Gastrocnemius medialis (tissue), 4 donors: ENCODE data around the gene CASZ1. TPM values are rescaled to one million over a fixed set of nuclear protein-coding genes. Genes with fewer than 3 reads are reported as not detected.

Experiments
- ATAC-seq, 2 donors: fragments of 150-250 bp; one replicate each; pipeline ENCODE4 v1.9.1; 2016
- DNase-seq, 2 donors: peaks; one replicate each; pipeline ENCODE4 v3.0.0-alpha.2; 2019
- H3K27ac ChIP-seq, 4 donors: fragments of 200-600 bp; sonication (generic); 1 replicate in 1 of 4; 2 replicates in 3 of 4; pipeline ENCODE4 v1.5.1; 2016 to 2018; ENCODE audit warnings: mild to moderate bottlenecking in 2 of 4, moderate library complexity in 1 of 4
- H3K27me3 ChIP-seq, 3 donors: fragments of 200-600 bp; sonication (generic) in 2 of 3; 1 replicate in 1 of 3; 2 replicates in 2 of 3; pipeline versions ENCODE4 v1.5.1 to v1.6.0; 2016 to 2019; ENCODE audit warnings: mild to moderate bottlenecking in 1 of 3, moderate library complexity in 1 of 3
- H3K36me3 ChIP-seq, 2 donors: fragments of 200-600 bp; sonication (generic) in 1 of 2; one replicate each; pipeline ENCODE4 v1.5.1; 2017 to 2018
- H3K4me1 ChIP-seq, 2 donors: fragments of 200-600 bp; sonication (generic) in 1 of 2; one replicate each; pipeline ENCODE4 v1.5.1; 2016 to 2017; ENCODE audit warnings: mild to moderate bottlenecking in 2 of 2
- H3K4me3 ChIP-seq, 4 donors: fragments of 200-600 bp; sonication (generic) in 3 of 4; 1 replicate in 1 of 4; 2 replicates in 3 of 4; pipeline ENCODE4 v1.5.1; 2016 to 2019; ENCODE audit warnings: mild to moderate bottlenecking in 2 of 4
- H3K9me3 ChIP-seq, 3 donors: fragments of 200-600 bp; sonication (generic) in 2 of 3; 1 replicate in 1 of 3; 2 replicates in 2 of 3; pipeline ENCODE4 v1.5.1; 2016 to 2019
- CTCF ChIP-seq, 5 experiments: fragments of 450-650 bp in 3 of 5; fragments of 200-600 bp in 2 of 5; sonication (generic) in 2 of 5; IDR thresholded peaks in 4 of 5; conservative IDR thresholded peaks in 1 of 5; 1 replicate in 4 of 5; 2 replicates in 1 of 5; pipeline ENCODE4 v1.5.1; 2016 to 2019; ENCODE audit warnings: antibody characterized with exemption in 5 of 5, mild to moderate bottlenecking in 3 of 5, moderate library complexity in 3 of 5
- POLR2A ChIP-seq, 2 donors: fragments of 450-650 bp; IDR thresholded peaks; one replicate each; pipeline ENCODE4 v1.6.1; 2017; ENCODE audit warnings: antibody characterized with exemption in 2 of 2, mild to moderate bottlenecking in 2 of 2, moderate library complexity in 2 of 2
- in situ Hi-C, 4 donors: fragments of 200-750 bp; cut with MboI; loops; one replicate each; pipeline versions ENCODE4 v1.15.0 to v1.8.0; 2017; ENCODE audit warnings: low sequenced_read_pairs in 4 of 4
- intact Hi-C: fragments of 100-400 bp; cut with DNase I; formaldehyde crosslinking; loops from one replicate; pipeline ENCODE4 v1.15.1; 2023; ENCODE audit warnings: low total_unique reads
- total RNA-seq, 4 donors: library from RNA; depleted of rRNA; stranded (reverse); fragments of >200 nt; gene quantifications; one replicate each; pipeline versions ENCODE4 v1.1.0 to v1.2.3, GENCODE V29; 2016

CASZ1 gene, protein sequence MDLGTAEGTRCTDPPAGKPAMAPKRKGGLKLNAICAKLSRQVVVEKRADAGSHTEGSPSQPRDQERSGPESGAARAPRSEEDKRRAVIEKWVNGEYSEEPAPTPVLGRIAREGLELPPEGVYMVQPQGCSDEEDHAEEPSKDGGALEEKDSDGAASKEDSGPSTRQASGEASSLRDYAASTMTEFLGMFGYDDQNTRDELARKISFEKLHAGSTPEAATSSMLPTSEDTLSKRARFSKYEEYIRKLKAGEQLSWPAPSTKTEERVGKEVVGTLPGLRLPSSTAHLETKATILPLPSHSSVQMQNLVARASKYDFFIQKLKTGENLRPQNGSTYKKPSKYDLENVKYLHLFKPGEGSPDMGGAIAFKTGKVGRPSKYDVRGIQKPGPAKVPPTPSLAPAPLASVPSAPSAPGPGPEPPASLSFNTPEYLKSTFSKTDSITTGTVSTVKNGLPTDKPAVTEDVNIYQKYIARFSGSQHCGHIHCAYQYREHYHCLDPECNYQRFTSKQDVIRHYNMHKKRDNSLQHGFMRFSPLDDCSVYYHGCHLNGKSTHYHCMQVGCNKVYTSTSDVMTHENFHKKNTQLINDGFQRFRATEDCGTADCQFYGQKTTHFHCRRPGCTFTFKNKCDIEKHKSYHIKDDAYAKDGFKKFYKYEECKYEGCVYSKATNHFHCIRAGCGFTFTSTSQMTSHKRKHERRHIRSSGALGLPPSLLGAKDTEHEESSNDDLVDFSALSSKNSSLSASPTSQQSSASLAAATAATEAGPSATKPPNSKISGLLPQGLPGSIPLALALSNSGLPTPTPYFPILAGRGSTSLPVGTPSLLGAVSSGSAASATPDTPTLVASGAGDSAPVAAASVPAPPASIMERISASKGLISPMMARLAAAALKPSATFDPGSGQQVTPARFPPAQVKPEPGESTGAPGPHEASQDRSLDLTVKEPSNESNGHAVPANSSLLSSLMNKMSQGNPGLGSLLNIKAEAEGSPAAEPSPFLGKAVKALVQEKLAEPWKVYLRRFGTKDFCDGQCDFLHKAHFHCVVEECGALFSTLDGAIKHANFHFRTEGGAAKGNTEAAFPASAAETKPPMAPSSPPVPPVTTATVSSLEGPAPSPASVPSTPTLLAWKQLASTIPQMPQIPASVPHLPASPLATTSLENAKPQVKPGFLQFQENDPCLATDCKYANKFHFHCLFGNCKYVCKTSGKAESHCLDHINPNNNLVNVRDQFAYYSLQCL (N-terminal part only)
- total RNA-seq: 100 to 1,000 TPM in 1 of 4 donors, 10 to 100 TPM in 3; 19.1 to 121 (median 80.6) TPM

DNA sequence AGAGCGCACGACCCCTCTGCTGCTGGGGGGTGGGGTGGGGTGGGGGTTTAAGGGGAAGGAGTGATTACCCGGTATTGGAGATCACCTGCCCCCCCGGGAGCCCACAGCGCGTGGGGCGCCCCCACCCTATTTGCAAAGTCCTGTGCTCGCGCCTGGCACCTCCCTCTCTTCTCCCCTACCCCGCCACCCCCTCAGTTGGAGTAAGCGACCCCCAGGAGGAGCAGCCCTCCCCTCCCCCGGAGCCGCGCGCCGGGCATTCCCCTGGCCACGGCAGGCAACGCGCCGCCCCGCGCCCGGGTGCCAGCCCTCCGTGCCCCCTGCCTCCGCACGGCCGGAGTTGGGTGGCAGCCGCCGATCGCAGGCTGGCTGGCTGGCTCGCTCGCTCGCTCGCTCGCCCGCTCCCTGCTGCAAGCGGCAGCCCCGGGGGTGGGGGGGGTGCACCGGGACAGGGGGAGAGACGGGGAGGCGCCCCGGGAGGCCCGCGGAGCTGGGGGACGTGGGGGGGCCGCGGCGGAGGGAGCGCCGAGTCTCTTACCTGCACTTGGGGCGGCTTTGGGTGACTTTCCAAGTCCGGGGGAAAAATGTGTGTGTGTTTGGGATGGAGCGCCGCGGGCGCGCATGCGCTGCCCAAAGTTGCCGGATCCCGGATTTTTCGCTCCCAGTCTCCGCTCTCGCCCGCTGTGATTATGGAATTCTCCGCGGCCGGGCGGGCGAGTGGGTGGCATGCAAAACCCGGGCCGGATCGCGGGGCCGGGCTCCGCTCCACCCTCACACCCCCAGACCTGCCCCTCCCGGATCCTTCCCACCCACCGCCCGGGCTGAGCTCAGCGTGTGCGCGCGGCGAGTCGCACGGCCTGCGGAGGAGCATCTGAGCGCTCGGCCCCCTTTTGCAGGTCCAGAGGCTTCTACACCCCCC, at the start of gene CASZ1:
TSS of gene CASZ1 (minus strand) at position 618 of the 916 bp plus-strand sequence. CDS start 102,757 bp downstream, outside the sequence.
- Histone ChIP-seq H3K9me3 (no peaks in the 10 kb centered on the region), H3K27me3 (no peaks in the 10 kb centered on the region), H3K4me3 (peak within 1 kb of the TSS; percentile 80 to 98 (median 90)), H3K36me3 (no peaks in the 10 kb centered on the region), H3K4me1 (peaks cover 17 to 18% of the 10 kb centered on the region in 2 donors), H3K27ac (peak within 1 kb of the TSS; percentile 98 to 100 (median 99))
- intact Hi-C loops: loop anchor here (1.0 to 10.0 kb wide), 3 partner anchors 65 to 285 kb away; no protein-coding TSS in a partner anchor
- in situ Hi-C loops: loop anchor here in 3 of 4 donors (10.0 to 25.0 kb wide), 3 partner anchors 59 to 111 kb away; no protein-coding TSS in a partner anchor
- peak in 2 of 5 experiments; percentile 36 to 56 for TF ChIP-seq CTCF (IDR thresholded peaks at IDR 0.05 in 4 of 5, conservative IDR thresholded peaks at IDR 0.05 in 1 of 5)
- peak; percentile 85 for TF ChIP-seq POLR2A (IDR thresholded peaks at IDR 0.05)
- peak; percentile 71 to 84 for DNase-seq
- peak; percentile 44 to 51 for ATAC-seq

DNA sequence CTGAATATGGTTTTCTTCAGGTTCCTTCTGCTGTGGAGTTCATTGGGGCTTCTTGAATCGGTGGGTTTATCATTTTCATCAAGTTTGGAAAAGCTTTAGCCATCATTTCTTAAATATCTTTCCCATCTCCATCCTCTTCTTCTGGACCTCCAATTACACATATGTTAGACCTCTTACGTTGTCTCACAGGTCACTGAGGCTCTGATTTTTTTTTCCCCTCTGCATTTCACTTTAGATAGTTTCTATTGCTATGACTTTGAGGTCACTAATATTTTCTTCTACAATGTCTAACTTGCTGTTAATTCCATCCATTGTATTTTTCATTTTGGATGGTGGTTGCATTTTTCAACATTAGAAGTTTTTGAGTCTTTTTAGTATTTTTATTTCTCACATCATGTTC, 47.3 kb upstream of the CASZ1 start:
- no peak for TF ChIP-seq CTCF (IDR thresholded peaks at IDR 0.05 in 4 of 5, conservative IDR thresholded peaks at IDR 0.05 in 1 of 5)
- TF ChIP-seq POLR2A (IDR thresholded peaks at IDR 0.05): no peak
- peaks cover 3 to 5% of the 10 kb centered on the region in 2 donors for H3K4me1 ChIP-seq
- no peaks in the 10 kb centered on the region for H3K36me3 ChIP-seq
- no peak overlapping the region for H3K27ac ChIP-seq
- no peak overlapping the region for H3K4me3 ChIP-seq
- intact Hi-C loops: no loop called here
- H3K9me3 ChIP-seq: peaks cover 0 to 2% (median 0%) of the 10 kb centered on the region in 3 donors
- no peak for DNase-seq
- ATAC-seq: no peak
- in situ Hi-C loops: no loop called here
- no peaks in the 10 kb centered on the region for H3K27me3 ChIP-seq

GRCh38 chr1:10841118-10841517, 44.7 kb upstream of the CASZ1 start:
- Histone ChIP-seq H3K4me1 (peaks cover 5% of the 10 kb centered on the region in 2 donors), H3K9me3 (peaks cover 0 to 2% (median 0%) of the 10 kb centered on the region in 3 donors), H3K27ac (peak overlapping the region; percentile 43 to 69 (median 63)), H3K27me3 (no peaks in the 10 kb centered on the region), H3K4me3 (no peak overlapping the region), H3K36me3 (no peaks in the 10 kb centered on the region)
- TF ChIP-seq CTCF (IDR thresholded peaks at IDR 0.05 in 4 of 5, conservative IDR thresholded peaks at IDR 0.05 in 1 of 5) (no peak), POLR2A (IDR thresholded peaks at IDR 0.05) (no peak)
- ATAC-seq: peak; percentile 43 to 59
- intact Hi-C loops (no loop called here), in situ Hi-C loops (no loop called here)
- no peak for DNase-seq
